ENCODE measurements around the gene FUT6. TPM values are rescaled to one million over a fixed set of nuclear protein-coding genes. Genes with fewer than 3 reads are reported as not detected.

FUT6 gene
- total RNA-seq, 4 donors from 2014 or later, result 0.29 TPM; not detected in 3

DNA sequence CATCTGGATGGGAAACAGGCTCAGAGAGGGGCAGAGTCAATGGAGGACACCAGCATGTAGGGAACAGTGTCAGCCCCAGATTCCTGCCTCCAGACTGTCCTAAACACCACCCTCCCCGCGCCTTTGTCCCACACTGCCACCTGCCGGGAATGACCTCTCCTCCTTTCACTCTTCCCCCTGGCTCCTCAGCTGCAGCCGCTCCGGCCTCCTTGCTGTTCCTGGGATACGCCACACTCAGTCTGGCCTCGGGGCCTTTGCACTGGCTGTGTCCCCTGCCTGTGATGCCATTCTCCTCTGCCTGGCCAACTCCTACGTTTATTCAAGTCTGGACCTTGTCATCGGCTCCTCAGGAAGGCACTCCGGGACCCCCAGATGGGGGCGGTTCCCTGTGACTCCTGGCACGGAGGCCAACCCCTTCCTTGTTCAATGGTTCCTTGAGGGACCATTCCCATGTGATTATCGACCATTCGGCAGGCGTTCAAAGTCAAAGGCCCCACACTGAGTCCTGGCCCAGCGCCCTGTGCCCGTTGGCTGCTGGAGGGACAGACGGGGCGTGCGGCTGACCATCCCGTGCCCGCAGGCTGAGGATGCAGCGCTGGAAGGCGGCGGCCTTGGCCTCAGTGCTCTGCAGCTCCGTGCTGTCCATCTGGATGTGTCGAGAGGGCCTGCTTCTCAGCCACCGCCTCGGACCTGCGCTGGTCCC lies 15.8 kb downstream of the FUT6 start:
- in situ Hi-C loops (cut with MboI; ENCODE audit: low sequenced_read_pairs in 4 of 4), result no loop called here
- intact Hi-C loops (cut with DNase I; ENCODE audit: low total_unique reads), result no loop called here
- H3K27ac ChIP-seq, result no peak overlapping the region
- H3K4me3 ChIP-seq, result no peak overlapping the region
- H3K4me1 ChIP-seq, result no peaks in the 10 kb centered on the region
- TF ChIP-seq POLR2A (IDR thresholded peaks at IDR 0.05), result no peak
- TF ChIP-seq, protein P1, sequence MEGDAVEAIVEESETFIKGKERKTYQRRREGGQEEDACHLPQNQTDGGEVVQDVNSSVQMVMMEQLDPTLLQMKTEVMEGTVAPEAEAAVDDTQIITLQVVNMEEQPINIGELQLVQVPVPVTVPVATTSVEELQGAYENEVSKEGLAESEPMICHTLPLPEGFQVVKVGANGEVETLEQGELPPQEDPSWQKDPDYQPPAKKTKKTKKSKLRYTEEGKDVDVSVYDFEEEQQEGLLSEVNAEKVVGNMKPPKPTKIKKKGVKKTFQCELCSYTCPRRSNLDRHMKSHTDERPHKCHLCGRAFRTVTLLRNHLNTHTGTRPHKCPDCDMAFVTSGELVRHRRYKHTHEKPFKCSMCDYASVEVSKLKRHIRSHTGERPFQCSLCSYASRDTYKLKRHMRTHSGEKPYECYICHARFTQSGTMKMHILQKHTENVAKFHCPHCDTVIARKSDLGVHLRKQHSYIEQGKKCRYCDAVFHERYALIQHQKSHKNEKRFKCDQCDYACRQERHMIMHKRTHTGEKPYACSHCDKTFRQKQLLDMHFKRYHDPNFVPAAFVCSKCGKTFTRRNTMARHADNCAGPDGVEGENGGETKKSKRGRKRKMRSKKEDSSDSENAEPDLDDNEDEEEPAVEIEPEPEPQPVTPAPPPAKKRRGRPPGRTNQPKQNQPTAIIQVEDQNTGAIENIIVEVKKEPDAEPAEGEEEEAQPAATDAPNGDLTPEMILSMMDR (IDR thresholded peaks at IDR 0.05 in 4 of 5, conservative IDR thresholded peaks at IDR 0.05 in 1 of 5), result no peak
- no peak for ATAC-seq
- no peak for DNase-seq
- no peaks in the 10 kb centered on the region for H3K36me3 ChIP-seq
- H3K9me3 ChIP-seq, result no peaks in the 10 kb centered on the region
- H3K27me3 ChIP-seq, result peaks cover 29 to 41% (median 38%) of the 10 kb centered on the region in 3 donors

DNA sequence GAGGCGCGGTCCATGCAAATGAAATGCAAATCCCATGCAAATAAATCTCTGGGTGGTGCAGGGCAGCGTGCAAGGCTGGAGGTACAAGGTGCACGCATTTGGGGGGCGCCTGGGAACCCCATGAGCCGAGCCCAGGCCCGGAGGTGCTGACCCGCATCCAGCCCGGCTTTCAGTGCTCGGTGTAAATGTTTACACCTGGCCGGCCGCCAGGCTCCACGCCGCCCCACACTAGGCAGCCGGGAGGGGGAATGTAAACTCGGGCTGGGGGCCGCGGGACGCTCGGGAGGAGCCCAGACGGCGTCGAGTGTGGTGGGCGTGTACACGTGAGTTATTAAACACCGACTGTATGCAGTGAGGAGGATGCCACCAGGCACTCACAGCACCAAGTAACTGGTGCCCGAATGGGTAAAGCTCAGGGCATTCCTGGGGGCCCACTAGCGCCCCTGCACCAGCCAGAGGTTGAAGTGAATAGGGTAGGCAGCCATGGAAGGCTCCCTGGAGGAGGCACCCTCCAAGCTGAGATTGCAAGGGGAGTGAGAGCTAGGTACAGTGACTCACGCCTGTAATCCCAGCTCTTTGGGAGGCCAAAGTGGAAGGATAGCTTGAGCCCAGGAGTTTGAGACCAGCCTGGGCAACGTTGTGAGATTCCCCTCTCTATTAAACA lies 17.2 kb downstream of the FUT6 start:
- in situ Hi-C loops (cut with MboI; ENCODE audit: low sequenced_read_pairs in 4 of 4), result no loop called here

DNA sequence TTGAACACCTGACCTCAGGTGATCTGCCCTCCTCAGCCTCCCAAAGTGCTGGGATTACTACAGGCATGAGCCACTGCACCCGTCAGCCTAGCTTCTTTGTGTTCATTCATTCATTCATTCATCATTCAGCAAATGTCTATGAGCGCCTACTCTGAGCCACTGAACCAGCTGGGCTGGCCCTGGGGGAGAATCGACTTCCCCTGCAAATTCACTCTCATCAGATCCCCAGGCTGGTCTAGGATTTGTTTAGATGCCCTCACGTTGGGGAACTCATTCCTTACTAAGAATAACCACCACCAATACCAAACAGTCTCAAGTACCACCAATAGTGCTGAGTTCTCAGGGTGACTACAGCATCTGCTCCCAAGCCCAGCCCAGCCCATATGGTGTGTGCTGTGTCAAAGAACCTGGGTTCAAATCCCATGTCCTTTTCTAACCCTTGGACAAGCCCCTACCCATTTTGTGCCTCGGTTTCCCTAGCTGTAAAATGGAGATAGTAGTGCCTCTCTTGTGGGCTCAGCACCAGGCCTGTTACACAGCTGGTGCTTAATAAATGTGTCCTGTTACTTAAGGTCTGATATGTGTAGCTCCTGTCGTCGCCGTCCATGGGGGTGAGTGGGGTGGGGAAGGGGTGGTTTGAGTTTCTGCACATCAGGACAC lies 17.9 kb downstream of the FUT6 start:
- Histone ChIP-seq H3K36me3 (no peaks in the 10 kb centered on the region), H3K9me3 (no peaks in the 10 kb centered on the region), H3K4me1 (no peaks in the 10 kb centered on the region), H3K27me3 (peaks cover 16 to 28% (median 27%) of the 10 kb centered on the region in 3 donors), H3K4me3 (no peak overlapping the region), H3K27ac (no peak overlapping the region)
- TF ChIP-seq, protein P1 (IDR thresholded peaks at IDR 0.05 in 4 of 5, conservative IDR thresholded peaks at IDR 0.05 in 1 of 5), result no peak
- TF ChIP-seq POLR2A (IDR thresholded peaks at IDR 0.05), result no peak
- ATAC-seq (no peak), DNase-seq (no peak)
- intact Hi-C loops (cut with DNase I; ENCODE audit: low total_unique reads), result no loop called here
- in situ Hi-C loops (cut with MboI; ENCODE audit: low sequenced_read_pairs in 4 of 4), result no loop called here

More for the DNA sequence above, 17.2 kb downstream of the FUT6 start:
- Histone ChIP-seq H3K36me3 (no peaks in the 10 kb centered on the region), H3K4me3 (no peak overlapping the region), H3K4me1 (no peaks in the 10 kb centered on the region), H3K27ac (no peak overlapping the region), H3K27me3 (peaks cover 22 to 35% (median 34%) of the 10 kb centered on the region in 3 donors), H3K9me3 (no peaks in the 10 kb centered on the region)
- intact Hi-C loops (cut with DNase I; ENCODE audit: low total_unique reads), result no loop called here
- DNase-seq (no peak), ATAC-seq (no peak)
- TF ChIP-seq POLR2A (IDR thresholded peaks at IDR 0.05), result no peak
- TF ChIP-seq, protein P1 (IDR thresholded peaks at IDR 0.05 in 4 of 5, conservative IDR thresholded peaks at IDR 0.05 in 1 of 5), result no peak

DNA sequence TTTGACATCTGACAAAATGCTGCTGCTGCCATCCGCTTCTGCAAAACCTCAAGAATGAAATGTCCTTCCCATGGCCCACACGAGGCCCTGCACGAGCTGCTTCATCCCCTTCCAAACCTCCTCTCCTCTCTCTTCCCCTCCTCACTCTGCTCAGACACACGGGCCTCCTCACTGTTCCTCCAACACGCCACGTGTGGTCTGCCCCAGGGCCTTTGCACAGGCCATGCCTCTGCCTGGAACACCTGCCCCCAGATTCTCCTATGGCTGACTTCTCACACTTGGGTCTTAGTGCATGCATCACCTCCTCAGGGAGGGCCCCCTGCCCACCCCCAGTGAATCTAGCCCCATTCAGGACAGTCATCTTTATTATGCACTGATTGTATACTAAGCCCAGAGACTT lies 18.7 kb downstream of the FUT6 start:
- H3K27me3 ChIP-seq, result peaks cover 16 to 24% (median 22%) of the 10 kb centered on the region in 3 donors
- H3K4me3 ChIP-seq, result no peak overlapping the region
- in situ Hi-C loops (cut with MboI; ENCODE audit: low sequenced_read_pairs in 4 of 4), result no loop called here
- no peaks in the 10 kb centered on the region for H3K36me3 ChIP-seq
- DNase-seq (no peak), ATAC-seq (no peak)
- no peak overlapping the region for H3K27ac ChIP-seq
- TF ChIP-seq POLR2A (IDR thresholded peaks at IDR 0.05), result no peak
- TF ChIP-seq, protein P1 (IDR thresholded peaks at IDR 0.05 in 4 of 5, conservative IDR thresholded peaks at IDR 0.05 in 1 of 5), result no peak
- no peaks in the 10 kb centered on the region for H3K4me1 ChIP-seq
- no peaks in the 10 kb centered on the region for H3K9me3 ChIP-seq
- intact Hi-C loops (cut with DNase I; ENCODE audit: low total_unique reads), result no loop called here
